Stimulated activated CD4-positive, alpha-beta T cell treated with anti-CD3 and anti-CD28 coated beads, Interleukin-4, amount 100 ng/mL, for 4 hours (primary cell): Measurements from ENCODE around the gene ITPRID1.
"Not testable (repeated sequence)": the region's sequence is repeated elsewhere in the genome, so short reads cannot be mapped to it uniquely, and the experiment has no call there.

Source experiments
- DNase-seq, 2 experiments: peaks; one replicate each; pipeline ENCODE4 v3.0.0-alpha.2; 2020

The ITPRID1 gene

DNA sequence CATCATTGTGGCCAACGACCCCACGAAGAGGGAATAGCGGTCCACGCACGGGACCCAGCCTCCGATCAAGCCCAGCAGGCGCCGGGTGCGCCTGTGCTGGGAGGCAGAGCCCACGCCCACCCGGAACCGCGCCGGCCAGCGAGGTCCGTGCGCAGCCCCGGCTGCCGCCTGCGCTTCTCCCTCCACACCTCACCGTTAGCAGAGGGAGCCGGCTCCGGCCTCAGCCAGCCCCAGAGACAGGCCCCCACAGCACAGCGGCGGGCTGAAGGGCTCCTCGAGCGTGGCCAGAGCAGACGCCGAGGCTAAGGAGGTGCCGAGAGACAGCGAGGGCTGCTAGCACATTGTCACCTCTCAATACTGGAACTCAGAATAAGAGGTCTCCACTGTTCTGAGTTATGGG, 3.6 kb downstream of the ITPRID1 start:
- DNase-seq, result no peak

GRCh38 chr7:31518766-31519165, 4.9 kb downstream of the ITPRID1 start:
- no peak for DNase-seq

- no peak for DNase-seq
These were observed 7.6 kb downstream of the ITPRID1 start for GRCh38 chr7:31521336-31522010.

DNA sequence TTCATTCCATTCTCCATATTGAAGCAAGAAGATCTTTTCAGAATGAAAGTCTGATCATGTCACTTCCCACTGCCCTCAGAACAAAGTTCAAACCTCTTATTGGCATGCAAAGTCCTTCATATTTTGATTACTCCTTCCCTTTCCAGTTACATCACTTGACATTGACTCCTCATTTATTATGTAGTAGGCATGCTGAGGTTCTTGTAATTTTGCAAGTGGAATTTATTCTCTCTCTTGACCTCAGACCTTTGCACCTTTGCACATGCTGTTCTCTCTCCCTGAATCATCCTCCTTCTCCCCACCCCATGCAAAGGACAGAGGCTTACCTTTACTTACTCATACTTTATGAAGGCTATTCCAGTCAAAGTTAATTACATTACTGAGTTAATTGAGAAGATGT, 13.0 kb downstream of the ITPRID1 start:
- no peak for DNase-seq

DNA sequence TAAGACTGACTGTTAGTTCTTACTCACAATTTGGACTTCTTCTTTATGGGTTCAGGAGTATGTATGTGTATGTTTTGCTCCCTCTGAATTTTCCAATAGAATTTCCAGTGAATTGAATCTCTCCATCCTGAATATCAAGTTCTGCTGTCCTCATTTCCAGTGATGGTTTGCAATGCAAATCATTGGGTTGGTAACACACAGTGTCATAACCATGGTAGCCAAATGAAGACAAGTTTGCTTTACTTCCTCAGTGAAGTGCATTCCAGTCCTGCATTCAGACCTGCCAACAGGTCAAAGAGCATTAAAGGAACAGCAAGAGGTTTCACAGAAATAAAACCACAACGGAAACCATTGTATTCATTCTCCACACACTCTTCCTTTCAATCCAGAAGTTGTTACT, 15.2 kb downstream of the ITPRID1 start:
- DNase-seq, result no peak

GRCh38 chr7:31540651-31541185, 26.8 kb downstream of the ITPRID1 start:
- DNase-seq, result not testable (repeated sequence)

DNA sequence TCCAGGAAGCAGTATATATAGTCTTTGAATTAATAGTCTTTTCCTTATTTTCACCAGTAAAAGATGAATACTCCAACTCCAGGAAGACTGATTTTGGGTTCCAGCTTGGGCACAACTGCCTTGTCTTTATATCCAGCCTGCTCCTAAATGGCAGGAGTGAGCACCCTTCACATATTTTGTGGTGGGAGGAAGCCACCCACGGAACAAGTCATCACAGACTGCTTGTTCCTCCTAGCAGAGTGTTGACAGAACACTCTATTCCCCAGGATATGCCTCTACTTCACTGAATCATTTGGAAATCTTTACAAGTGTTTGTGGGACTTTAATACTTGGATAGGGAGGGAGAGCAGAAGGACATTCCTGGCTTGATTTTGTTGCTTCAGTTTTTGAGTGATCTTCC, 31.7 kb downstream of the ITPRID1 start:
- no peak for DNase-seq

- DNase-seq, result no peak
These were observed 35.7 kb downstream of the ITPRID1 start for GRCh38 chr7:31549611-31550010.

DNA sequence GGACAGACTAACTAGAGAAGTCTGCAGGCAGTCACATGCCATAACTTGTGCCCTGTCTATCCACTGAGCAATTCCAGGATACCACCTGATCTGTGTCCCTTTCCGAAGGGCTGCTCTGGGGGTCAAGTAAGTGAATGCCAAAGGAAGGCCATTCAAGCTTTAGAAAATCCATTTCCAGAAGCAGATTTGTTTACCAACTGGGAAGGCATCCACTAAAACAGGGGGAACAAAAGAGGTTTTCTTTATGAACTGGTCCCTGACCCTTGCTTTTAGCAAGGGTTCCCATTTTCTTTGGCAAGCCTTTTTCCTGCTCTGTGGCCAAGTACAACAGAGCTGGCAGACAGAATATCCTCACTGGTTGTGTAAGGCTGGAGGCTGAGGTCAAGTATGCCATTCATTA, 36.5 kb downstream of the ITPRID1 start:
- no peak for DNase-seq

DNA sequence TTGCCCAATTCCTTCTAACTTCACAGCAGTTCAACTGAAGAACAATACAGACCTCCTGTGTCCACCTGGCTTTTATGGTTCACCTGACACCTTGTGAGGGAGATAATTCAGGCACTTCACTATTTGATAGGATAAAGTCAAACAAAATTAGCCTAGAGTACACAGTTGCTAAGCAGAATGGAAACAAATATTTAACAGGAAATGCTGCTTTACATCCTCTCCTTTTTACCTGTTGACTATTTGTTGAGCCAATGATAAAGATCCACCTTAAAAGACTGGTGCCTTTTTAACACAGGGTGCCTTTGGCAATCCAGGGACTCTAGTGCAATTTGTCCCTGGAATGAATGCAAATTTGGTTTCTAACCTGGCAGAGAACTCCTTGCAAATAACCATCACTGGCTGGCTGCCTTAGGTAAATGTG, 39.8 kb downstream of the ITPRID1 start:
- no peak for DNase-seq

DNA sequence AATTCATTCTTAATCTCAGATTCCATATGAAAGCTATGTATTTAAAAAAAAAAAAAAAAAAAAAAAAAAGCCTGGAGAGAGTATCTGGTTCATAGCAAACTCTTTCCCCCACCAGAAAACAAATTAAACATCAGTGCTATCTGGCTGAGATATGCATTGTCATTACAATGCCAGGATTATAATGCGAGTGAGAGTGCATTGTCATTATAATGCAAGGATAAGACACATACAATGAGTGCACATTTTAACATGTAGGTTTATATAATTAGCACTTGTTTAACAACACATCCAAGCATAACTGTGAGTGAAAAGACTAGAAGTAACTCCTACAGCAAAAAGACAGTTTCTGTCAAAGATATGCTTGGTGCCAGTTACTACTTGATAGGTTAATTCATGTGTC, 48.1 kb downstream of the ITPRID1 start:
- no peak for DNase-seq

- DNase-seq, result no peak
These were observed 49.6 kb downstream of the ITPRID1 start for GRCh38 chr7:31563522-31563921.

- DNase-seq, result no peak
These were observed 50.1 kb downstream of the ITPRID1 start for GRCh38 chr7:31563951-31564350.

GRCh38 chr7:31564661-31565060, 50.8 kb downstream of the ITPRID1 start:
- DNase-seq, result no peak

GRCh38 chr7:31569528-31569927, 55.6 kb downstream of the ITPRID1 start:
- DNase-seq, result no peak

GRCh38 chr7:31583526-31583925, 69.6 kb downstream of the ITPRID1 start:
- DNase-seq, result no peak

DNA sequence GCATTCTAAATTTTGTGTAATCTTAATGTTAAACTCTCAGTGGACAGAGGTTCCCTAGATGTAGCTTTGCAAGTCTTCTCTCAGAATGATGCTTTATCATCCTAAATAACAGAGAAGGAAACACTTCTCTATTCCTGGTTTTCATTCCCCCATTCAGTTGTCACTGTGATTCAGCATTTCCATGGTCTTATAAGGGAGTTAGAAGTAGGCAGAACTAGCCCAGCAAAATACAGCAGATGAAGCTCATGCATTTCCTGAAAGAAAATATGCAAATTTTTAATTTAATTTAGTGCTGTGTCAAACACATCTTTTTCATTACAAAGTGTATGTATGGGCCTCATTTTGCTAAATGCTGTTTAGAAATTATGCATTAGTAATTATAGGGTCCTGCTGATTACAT, 70.1 kb downstream of the ITPRID1 start:
- DNase-seq, result no peak

- no peak for DNase-seq
These were observed 81.5 kb downstream of the ITPRID1 start for GRCh38 chr7:31595390-31595789.

- no peak for DNase-seq
These were observed 88.2 kb downstream of the ITPRID1 start for GRCh38 chr7:31602041-31602625.

- DNase-seq, result no peak
These were observed 89.2 kb downstream of the ITPRID1 start for GRCh38 chr7:31603046-31603445.

GRCh38 chr7:31613604-31614003, 99.7 kb downstream of the ITPRID1 start:
- no peak for DNase-seq

DNA sequence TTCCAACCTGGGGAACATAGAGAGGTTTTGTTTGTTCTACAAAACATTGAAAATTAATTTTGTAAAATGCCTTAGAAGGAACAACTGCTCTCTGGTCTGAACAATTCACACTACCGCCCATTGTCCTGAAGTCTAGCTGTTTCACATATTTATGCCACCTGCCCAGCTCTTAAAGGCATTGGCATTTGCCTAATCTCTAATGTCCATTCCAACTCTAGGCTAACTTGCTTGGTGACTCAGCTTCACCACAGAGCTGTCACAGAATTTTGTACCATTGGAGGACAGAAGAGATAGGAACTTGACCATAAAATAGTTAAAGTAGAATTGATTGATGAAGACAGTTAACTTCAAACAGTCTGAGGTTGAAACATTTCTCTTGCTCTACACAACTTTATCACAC, 119.6 kb downstream of the ITPRID1 start:
- DNase-seq, result no peak

GRCh38 chr7:31633894-31634494, 120.1 kb downstream of the ITPRID1 start:
- DNase-seq, result no peak

DNA sequence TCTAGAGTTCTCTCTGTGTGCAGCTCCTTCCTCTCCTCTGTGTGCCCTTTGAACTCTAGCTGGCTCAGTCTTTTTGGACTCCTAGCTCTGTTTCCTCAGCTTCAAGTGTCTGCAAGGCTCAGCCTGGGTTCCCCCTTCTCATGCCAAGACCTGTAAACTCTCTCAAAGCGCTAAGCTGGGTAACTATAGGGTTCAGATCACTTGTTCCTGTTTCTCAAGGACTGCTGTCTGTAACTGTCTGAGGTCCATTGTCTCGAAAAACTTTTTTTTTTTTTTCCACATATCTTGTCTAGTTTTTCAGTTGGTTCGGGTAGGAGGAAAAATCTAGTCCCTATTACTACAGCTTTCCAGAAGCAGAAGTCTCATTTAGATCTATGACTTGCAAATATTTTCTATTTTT, 126.5 kb downstream of the ITPRID1 start:
- no peak for DNase-seq
